ENCODE data around the gene NLRC3.
"Not testable (repeated sequence)": the region's sequence is repeated elsewhere in the genome, so short reads cannot be mapped to it uniquely, and the experiment has no call there.

- TF ChIP-seq POLR2A (IDR thresholded peaks at IDR 0.05; ENCODE audit: low read length); GATA1 (IDR thresholded peaks at IDR 0.05; ENCODE audit: low read depth, low read length): not testable (repeated sequence)
These were observed 49.9 kb downstream of the NLRC3 start for GRCh38 chr16:3527216-3527829.

Measured in erythroblast (primary cell).